GM21723 (cell line): Measurements from ENCODE around the gene CACNA1H.

Experiments used
- ATAC-seq: cut with Tn5 transposase; IDR thresholded peaks from one replicate; pipeline ENCODE4 v1.9.1; 2021; ENCODE audit warnings: mild to moderate bottlenecking, moderate library complexity; ENCODE audit not compliant: unreplicated experiment

Gene CACNA1H

GRCh38 chr16:1152651-1153259 lies at the start of gene CACNA1H:
Gene CACNA1H (plus strand): TSS chr16:1153106. CDS start chr16:1153738, 632 bp downstream.
- no peak for ATAC-seq

GRCh38 chr16:1103636-1103980 lies 49.3 kb upstream of the CACNA1H start:
- no peak for ATAC-seq

- no peak for ATAC-seq
Measured at GRCh38 chr16:1105888-1106620, 46.9 kb upstream of the CACNA1H start.

- no peak for ATAC-seq
Measured at GRCh38 chr16:1106659-1107058, 46.2 kb upstream of the CACNA1H start.

- ATAC-seq, result no peak
Measured at GRCh38 chr16:1107141-1107540, 45.8 kb upstream of the CACNA1H start.

- ATAC-seq, result no peak
Measured at GRCh38 chr16:1107731-1108130, 45.2 kb upstream of the CACNA1H start.

- ATAC-seq, result no peak
Measured at GRCh38 chr16:1108299-1109252, 44.3 kb upstream of the CACNA1H start.

GRCh38 chr16:1109648-1110047 lies 43.3 kb upstream of the CACNA1H start:
- no peak for ATAC-seq

GRCh38 chr16:1112506-1113184 lies 40.3 kb upstream of the CACNA1H start:
- no peak for ATAC-seq

- no peak for ATAC-seq
Measured at GRCh38 chr16:1113489-1113888, 39.4 kb upstream of the CACNA1H start.

- ATAC-seq, result no peak
Measured at GRCh38 chr16:1113889-1114526, 38.9 kb upstream of the CACNA1H start.

- ATAC-seq, result no peak
Measured at GRCh38 chr16:1116693-1117077, 36.2 kb upstream of the CACNA1H start.

- no peak for ATAC-seq
Measured at GRCh38 chr16:1117176-1117900, 35.6 kb upstream of the CACNA1H start.

GRCh38 chr16:1117926-1118325 lies 35.0 kb upstream of the CACNA1H start:
- ATAC-seq, result no peak

- ATAC-seq, result no peak
Measured at GRCh38 chr16:1119129-1119528, 33.8 kb upstream of the CACNA1H start.

GRCh38 chr16:1119766-1120576 lies 32.9 kb upstream of the CACNA1H start:
- ATAC-seq, result no peak

- no peak for ATAC-seq
Measured at GRCh38 chr16:1120577-1120941, 32.3 kb upstream of the CACNA1H start.

- no peak for ATAC-seq
Measured at GRCh38 chr16:1121009-1121408, 31.9 kb upstream of the CACNA1H start.
